WTC11 (cell line): Measurements from ENCODE around the gene MACROD2.

Experiments
- CREB1 ChIP-seq: sonication (generic); formaldehyde crosslinking; IDR thresholded peaks from 2 replicates; pipeline ENCODE4 v1.8.0; 2023; ENCODE audit warnings: mild to moderate bottlenecking, missing genetic modification reagents
- ESRRA ChIP-seq: sonication (generic); formaldehyde crosslinking; IDR thresholded peaks from 2 replicates; pipeline ENCODE4 v1.8.1; 2022; ENCODE audit warnings: mild to moderate bottlenecking, missing genetic modification reagents, borderline replicate concordance
- HMGXB4 ChIP-seq: sonication (generic); formaldehyde crosslinking; IDR thresholded peaks from 2 replicates; pipeline ENCODE4 v1.8.1; 2023; ENCODE audit warnings: mild to moderate bottlenecking, moderate library complexity, missing genetic modification reagents
- TF ChIP-seq, protein P1 (sequence below): fragments of 200-600 bp; IDR thresholded peaks from 2 replicates; pipeline ENCODE4 v1.8.0; 2022; ENCODE audit warnings: antibody characterized with exemption
- TF ChIP-seq, protein P2 (sequence below): sonication (generic); formaldehyde crosslinking; IDR thresholded peaks from 2 replicates; pipeline ENCODE4 v1.8.0; 2023; ENCODE audit warnings: mild to moderate bottlenecking, missing genetic modification reagents
- TF ChIP-seq, protein P3 (sequence below): sonication (generic); formaldehyde crosslinking; IDR thresholded peaks from 2 replicates; pipeline ENCODE4 v1.8.0; 2022; ENCODE audit warnings: mild to moderate bottlenecking, missing genetic modification reagents

- no peak for TF ChIP-seq ESRRA (CRISPR knock-in tag)
- TF ChIP-seq, protein P1, sequence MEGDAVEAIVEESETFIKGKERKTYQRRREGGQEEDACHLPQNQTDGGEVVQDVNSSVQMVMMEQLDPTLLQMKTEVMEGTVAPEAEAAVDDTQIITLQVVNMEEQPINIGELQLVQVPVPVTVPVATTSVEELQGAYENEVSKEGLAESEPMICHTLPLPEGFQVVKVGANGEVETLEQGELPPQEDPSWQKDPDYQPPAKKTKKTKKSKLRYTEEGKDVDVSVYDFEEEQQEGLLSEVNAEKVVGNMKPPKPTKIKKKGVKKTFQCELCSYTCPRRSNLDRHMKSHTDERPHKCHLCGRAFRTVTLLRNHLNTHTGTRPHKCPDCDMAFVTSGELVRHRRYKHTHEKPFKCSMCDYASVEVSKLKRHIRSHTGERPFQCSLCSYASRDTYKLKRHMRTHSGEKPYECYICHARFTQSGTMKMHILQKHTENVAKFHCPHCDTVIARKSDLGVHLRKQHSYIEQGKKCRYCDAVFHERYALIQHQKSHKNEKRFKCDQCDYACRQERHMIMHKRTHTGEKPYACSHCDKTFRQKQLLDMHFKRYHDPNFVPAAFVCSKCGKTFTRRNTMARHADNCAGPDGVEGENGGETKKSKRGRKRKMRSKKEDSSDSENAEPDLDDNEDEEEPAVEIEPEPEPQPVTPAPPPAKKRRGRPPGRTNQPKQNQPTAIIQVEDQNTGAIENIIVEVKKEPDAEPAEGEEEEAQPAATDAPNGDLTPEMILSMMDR, result no peak
- no peak for TF ChIP-seq HMGXB4
- TF ChIP-seq CREB1, result no peak
- TF ChIP-seq, protein P2, sequence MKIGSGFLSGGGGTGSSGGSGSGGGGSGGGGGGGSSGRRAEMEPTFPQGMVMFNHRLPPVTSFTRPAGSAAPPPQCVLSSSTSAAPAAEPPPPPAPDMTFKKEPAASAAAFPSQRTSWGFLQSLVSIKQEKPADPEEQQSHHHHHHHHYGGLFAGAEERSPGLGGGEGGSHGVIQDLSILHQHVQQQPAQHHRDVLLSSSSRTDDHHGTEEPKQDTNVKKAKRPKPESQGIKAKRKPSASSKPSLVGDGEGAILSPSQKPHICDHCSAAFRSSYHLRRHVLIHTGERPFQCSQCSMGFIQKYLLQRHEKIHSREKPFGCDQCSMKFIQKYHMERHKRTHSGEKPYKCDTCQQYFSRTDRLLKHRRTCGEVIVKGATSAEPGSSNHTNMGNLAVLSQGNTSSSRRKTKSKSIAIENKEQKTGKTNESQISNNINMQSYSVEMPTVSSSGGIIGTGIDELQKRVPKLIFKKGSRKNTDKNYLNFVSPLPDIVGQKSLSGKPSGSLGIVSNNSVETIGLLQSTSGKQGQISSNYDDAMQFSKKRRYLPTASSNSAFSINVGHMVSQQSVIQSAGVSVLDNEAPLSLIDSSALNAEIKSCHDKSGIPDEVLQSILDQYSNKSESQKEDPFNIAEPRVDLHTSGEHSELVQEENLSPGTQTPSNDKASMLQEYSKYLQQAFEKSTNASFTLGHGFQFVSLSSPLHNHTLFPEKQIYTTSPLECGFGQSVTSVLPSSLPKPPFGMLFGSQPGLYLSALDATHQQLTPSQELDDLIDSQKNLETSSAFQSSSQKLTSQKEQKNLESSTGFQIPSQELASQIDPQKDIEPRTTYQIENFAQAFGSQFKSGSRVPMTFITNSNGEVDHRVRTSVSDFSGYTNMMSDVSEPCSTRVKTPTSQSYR (CRISPR knock-in tag), result no peak
- TF ChIP-seq, protein P3, sequence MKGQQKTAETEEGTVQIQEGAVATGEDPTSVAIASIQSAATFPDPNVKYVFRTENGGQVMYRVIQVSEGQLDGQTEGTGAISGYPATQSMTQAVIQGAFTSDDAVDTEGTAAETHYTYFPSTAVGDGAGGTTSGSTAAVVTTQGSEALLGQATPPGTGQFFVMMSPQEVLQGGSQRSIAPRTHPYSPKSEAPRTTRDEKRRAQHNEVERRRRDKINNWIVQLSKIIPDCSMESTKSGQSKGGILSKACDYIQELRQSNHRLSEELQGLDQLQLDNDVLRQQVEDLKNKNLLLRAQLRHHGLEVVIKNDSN (CRISPR knock-in tag), result no peak
These were observed 865.8 kb downstream of the MACROD2 start for GRCh38 chr20:14861028-14861699.
